Fibroblast of lung (primary cell): ENCODE measurements around the gene DCAF8. TPM values are rescaled to one million over a fixed set of nuclear protein-coding genes. Genes with fewer than 3 reads are reported as not detected.

Source experiments
- DNase-seq, 2 donors: peaks; one replicate each; pipeline versions ENCODE4 v3.0.0 to v3.0.0-alpha.2; 2010; ENCODE audit warnings: low read depth in 2 of 2
- H2AFZ ChIP-seq: 2 replicates; pipeline ENCODE4 v1.5.1; 2012; ENCODE audit warnings: low read length, control low read depth, inconsistent platforms
- H3K27ac ChIP-seq: 2 replicates; pipeline ENCODE4 v1.5.1; 2011; ENCODE audit warnings: low read length, control low read depth; ENCODE audit not compliant: insufficient read depth
- H3K27me3 ChIP-seq: 2 replicates; pipeline ENCODE4 v1.5.1; 2011; ENCODE audit warnings: mild to moderate bottlenecking, low read length; ENCODE audit not compliant: control insufficient read depth, insufficient read depth
- H3K36me3 ChIP-seq: 2 replicates; pipeline ENCODE4 v1.5.1; 2011; ENCODE audit warnings: low read length; ENCODE audit not compliant: control insufficient read depth, insufficient read depth
- H3K4me1 ChIP-seq: 2 replicates; pipeline ENCODE4 v1.5.1; 2011; ENCODE audit warnings: low read length; ENCODE audit not compliant: control insufficient read depth, insufficient read depth; ENCODE audit errors: extremely low read depth
- H3K4me2 ChIP-seq: 2 replicates; pipeline ENCODE4 v1.5.1; 2011; ENCODE audit warnings: low read length, control low read depth; ENCODE audit not compliant: insufficient read depth; ENCODE audit errors: extremely low read depth
- H3K4me3 ChIP-seq, 4 experiments: fragments of 200-600 bp in 1 of 4; sonication (generic) in 1 of 4; replicated peaks in 1 of 4; 2 replicates each; pipeline ENCODE4 v1.5.1; 2011 to 2016; ENCODE audit warnings: low read length in 4 of 4, low read depth in 3 of 4, mild to moderate bottlenecking in 3 of 4, control low read depth in 2 of 4, inconsistent platforms in 1 of 4, mixed read lengths in 1 of 4; ENCODE audit not compliant: insufficient read depth in 1 of 4; ENCODE audit errors: control extremely low read depth in 1 of 4
- H3K79me2 ChIP-seq: 2 replicates; pipeline ENCODE4 v1.5.1; 2012; ENCODE audit warnings: mild to moderate bottlenecking, low read length, inconsistent platforms; ENCODE audit not compliant: control insufficient read depth, insufficient read depth
- H3K9ac ChIP-seq: 2 replicates; pipeline ENCODE4 v1.5.1; 2011; ENCODE audit warnings: mild to moderate bottlenecking, low read length, control low read depth; ENCODE audit not compliant: insufficient read depth
- H3K9me3 ChIP-seq: 2 replicates; pipeline ENCODE4 v1.5.1; 2012; ENCODE audit warnings: low read depth, low read length; ENCODE audit not compliant: control insufficient read depth, insufficient read depth
- H4K20me1 ChIP-seq: 2 replicates; pipeline ENCODE4 v1.5.1; 2011; ENCODE audit warnings: low read length; ENCODE audit not compliant: control insufficient read depth, insufficient read depth; ENCODE audit errors: extremely low read depth
- EZH2 ChIP-seq: IDR thresholded peaks from 2 replicates; pipeline ENCODE4 v1.5.1; 2012; ENCODE audit warnings: low read length, control low read depth, mild to moderate bottlenecking; ENCODE audit errors: missing control alignments
- polyA plus RNA-seq, 2 donors: library from polyadenylated mRNA; depleted of rRNA in 1 of 2; stranded (reverse) in 1 of 2; unstranded in 1 of 2; fragments of >200 nt; gene quantifications; 2 replicates each; pipeline ENCODE4 v1.2.1, GENCODE V29; 2011 to 2012; ENCODE audit warnings: missing spikeins in 1 of 2
- total RNA-seq: library from RNA; depleted of rRNA; stranded (reverse); fragments of >200 nt; gene quantifications from 2 replicates; pipeline ENCODE4 v1.2.1, GENCODE V29; 2014
- TF ChIP-seq, protein P1 (sequence below), 2 donors: IDR thresholded peaks in 1 of 2; conservative IDR thresholded peaks in 1 of 2; 1 replicate in 1 of 2; 2 replicates in 1 of 2; pipeline ENCODE4 v1.5.1; 2011 to 2012; ENCODE audit warnings: low read length in 2 of 2, control low read depth in 1 of 2, inconsistent platforms in 1 of 2, low read depth in 1 of 2, mild to moderate bottlenecking in 1 of 2

Gene DCAF8
- total and polyA plus RNA-seq, 2 donors (not counting 1 experiment from before 2014, with no cell fraction given), result 72.6 to 89.8 TPM

GRCh38 chr1:160226623-160227022, 35.7 kb downstream of the DCAF8 start:
- Histone ChIP-seq H3K4me3 (no peak overlapping the region), H3K9ac (no peak overlapping the region), H3K79me2 (no peaks in the 10 kb centered on the region), H4K20me1 (no peaks in the 10 kb centered on the region), H3K27me3 (no peaks in the 10 kb centered on the region), H3K27ac (no peak overlapping the region), H3K9me3 (no peaks in the 10 kb centered on the region), H3K36me3 (peaks cover 18% of the 10 kb centered on the region), H3K4me2 (no peak overlapping the region), H3K4me1 (no peaks in the 10 kb centered on the region), H2AFZ (no peak overlapping the region)
- no peak for DNase-seq
- TF ChIP-seq, protein P1, sequence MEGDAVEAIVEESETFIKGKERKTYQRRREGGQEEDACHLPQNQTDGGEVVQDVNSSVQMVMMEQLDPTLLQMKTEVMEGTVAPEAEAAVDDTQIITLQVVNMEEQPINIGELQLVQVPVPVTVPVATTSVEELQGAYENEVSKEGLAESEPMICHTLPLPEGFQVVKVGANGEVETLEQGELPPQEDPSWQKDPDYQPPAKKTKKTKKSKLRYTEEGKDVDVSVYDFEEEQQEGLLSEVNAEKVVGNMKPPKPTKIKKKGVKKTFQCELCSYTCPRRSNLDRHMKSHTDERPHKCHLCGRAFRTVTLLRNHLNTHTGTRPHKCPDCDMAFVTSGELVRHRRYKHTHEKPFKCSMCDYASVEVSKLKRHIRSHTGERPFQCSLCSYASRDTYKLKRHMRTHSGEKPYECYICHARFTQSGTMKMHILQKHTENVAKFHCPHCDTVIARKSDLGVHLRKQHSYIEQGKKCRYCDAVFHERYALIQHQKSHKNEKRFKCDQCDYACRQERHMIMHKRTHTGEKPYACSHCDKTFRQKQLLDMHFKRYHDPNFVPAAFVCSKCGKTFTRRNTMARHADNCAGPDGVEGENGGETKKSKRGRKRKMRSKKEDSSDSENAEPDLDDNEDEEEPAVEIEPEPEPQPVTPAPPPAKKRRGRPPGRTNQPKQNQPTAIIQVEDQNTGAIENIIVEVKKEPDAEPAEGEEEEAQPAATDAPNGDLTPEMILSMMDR (conservative IDR thresholded peaks at IDR 0.05 in 1 of 2, IDR thresholded peaks at IDR 0.05 in 1 of 2; ENCODE audit: low read depth in 1 of 2, low read length in 2 of 2), result no peak

DNA sequence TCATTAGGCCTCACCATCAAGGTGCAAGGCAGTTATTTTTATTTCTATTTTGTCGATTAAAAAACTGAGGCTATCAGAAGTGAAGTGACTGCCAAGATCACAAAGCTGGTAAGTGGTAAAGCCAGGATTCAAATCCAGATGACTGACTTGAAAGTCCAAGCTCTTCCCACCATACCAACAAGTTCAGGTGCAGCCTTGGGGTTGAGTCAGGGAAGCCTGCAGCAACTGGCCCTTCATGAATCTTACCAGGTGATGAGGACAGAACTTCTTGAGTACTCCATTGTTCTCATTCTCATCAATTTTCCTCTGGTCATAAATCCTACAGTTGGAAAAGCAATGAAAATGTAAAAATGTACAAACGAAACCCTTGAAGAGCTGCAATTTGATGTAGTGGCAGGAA, 37.0 kb downstream of the DCAF8 start:
- Histone ChIP-seq H3K4me2 (no peak overlapping the region), H3K79me2 (no peaks in the 10 kb centered on the region), H3K27ac (no peak overlapping the region), H2AFZ (no peak overlapping the region), H4K20me1 (no peaks in the 10 kb centered on the region), H3K9ac (no peak overlapping the region), H3K9me3 (no peaks in the 10 kb centered on the region), H3K27me3 (no peaks in the 10 kb centered on the region), H3K4me3 (no peak overlapping the region), H3K4me1 (no peaks in the 10 kb centered on the region), H3K36me3 (peaks cover 18% of the 10 kb centered on the region)
- TF ChIP-seq, protein P1 (conservative IDR thresholded peaks at IDR 0.05 in 1 of 2, IDR thresholded peaks at IDR 0.05 in 1 of 2; ENCODE audit: low read depth in 1 of 2, low read length in 2 of 2), result no peak
- TF ChIP-seq EZH2, result no peak
- DNase-seq, result no peak

DNA sequence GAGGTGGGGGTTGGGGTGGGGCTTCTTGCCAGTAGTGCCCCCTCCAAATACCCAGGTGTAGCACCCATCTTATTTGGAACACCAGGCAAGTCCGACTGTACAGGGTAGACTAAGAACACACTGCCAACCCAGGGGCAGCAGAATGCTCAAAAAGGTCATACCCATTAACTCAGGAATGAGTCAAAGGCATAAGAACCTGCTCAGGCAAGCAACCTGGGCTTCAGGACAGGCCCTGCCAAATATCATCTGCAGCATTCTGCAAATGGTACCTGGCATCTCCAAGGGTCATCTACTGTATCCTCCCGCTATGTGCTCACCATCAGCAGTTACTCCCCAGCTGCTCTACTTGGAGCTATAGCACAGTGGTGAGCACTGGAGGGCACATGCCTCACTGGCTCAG, 37.7 kb downstream of the DCAF8 start:
- Histone ChIP-seq H3K9ac (no peak overlapping the region), H3K27ac (no peak overlapping the region), H3K4me2 (no peak overlapping the region), H3K4me3 (no peak overlapping the region), H3K79me2 (no peaks in the 10 kb centered on the region), H3K4me1 (peaks cover 2% of the 10 kb centered on the region), H3K9me3 (no peaks in the 10 kb centered on the region), H3K36me3 (peaks cover 16% of the 10 kb centered on the region), H3K27me3 (no peaks in the 10 kb centered on the region), H2AFZ (no peak overlapping the region), H4K20me1 (no peaks in the 10 kb centered on the region)
- DNase-seq, result no peak
- TF ChIP-seq, protein P1 (conservative IDR thresholded peaks at IDR 0.05 in 1 of 2, IDR thresholded peaks at IDR 0.05 in 1 of 2; ENCODE audit: low read depth in 1 of 2, low read length in 2 of 2), result no peak
